AG04449 (cell line): ENCODE measurements around the gene ITPK1.

Source experiments
- CTCF ChIA-PET: fragments of 350-600 bp; formaldehyde crosslinking; extraction: SDS; loops from one replicate; lab custom pipeline; 2021; ENCODE audit warnings: antibody characterized with exemption; lab: Yijun Ruan, JAX
- POLR2A ChIA-PET: fragments of 400-600, 350-600 bp; formaldehyde crosslinking; extraction: SDS; loops from one replicate; lab custom pipeline; 2020; ENCODE audit warnings: antibody characterized with exemption, inconsistent platforms; lab: Yijun Ruan, JAX
- DNase-seq: peaks from one replicate; pipeline ENCODE4 v3.0.0-alpha.2; 2010; ENCODE audit warnings: low read depth, low spot score
- H3K4me3 ChIP-seq: 2 replicates; pipeline ENCODE4 v1.5.1; 2011; ENCODE audit warnings: low read depth, mild to moderate bottlenecking, control low read depth, low read length
- CTCF ChIP-seq: IDR thresholded peaks from one replicate; pipeline ENCODE4 v1.5.1; 2011; ENCODE audit warnings: mild to moderate bottlenecking, moderate library complexity, low read length, control low read depth, inconsistent platforms; ENCODE audit not compliant: insufficient read depth; ENCODE audit errors: missing control alignments

The ITPK1 gene

DNA sequence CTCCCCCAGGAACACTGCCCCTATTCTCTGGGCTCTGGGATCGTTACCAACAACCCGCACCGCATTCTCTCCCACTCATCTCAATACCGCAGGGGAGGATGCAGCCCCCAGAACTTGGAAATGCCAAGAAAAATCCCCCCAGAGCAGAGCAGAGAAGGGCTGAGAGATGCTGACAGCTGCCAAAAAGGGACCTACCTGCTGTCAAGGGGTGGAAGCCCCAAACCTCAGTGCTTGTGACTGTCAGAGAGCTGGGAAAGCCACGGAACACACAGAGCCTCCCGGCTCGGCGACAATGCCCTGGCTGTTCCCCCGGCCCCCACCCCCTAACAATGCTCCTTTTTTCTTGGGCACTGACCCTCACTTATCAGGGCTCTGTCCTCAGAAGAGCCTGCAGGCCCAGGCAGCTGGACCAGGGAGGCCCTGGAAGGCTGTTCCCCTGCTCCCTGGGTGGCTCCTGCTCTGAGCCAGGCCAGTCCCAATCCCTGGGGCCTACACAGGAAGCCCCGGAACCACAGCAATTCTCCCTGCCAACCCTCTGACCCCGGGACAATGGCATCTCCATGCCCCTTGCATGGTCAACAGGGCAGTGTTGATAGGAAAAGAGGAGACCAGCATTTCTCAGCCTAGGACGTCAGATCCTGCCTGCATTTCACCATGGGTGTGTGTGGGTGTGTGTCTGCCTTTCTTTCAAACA lies 78.9 kb downstream of the ITPK1 start:
- no peak for TF ChIP-seq CTCF
- H3K4me3 ChIP-seq = no peak overlapping the region
- DNase-seq = no peak
- ChIA-PET POLR2A (no interaction called here), CTCF (interaction anchor here (1.2 kb wide), 1 partner anchor 29 kb away, joined by 3 read pairs; no protein-coding TSS in a partner anchor)

GRCh38 chr14:93035917-93036651 lies 79.6 kb downstream of the ITPK1 start:
- POLR2A ChIA-PET = no interaction called here
- no peak for TF ChIP-seq CTCF
- DNase-seq = no peak
- no peak overlapping the region for H3K4me3 ChIP-seq
- CTCF ChIA-PET = interaction anchor here (1.2 to 1.3 kb wide), 2 partner anchors 28 to 29 kb away, joined by 3 read pairs; no protein-coding TSS in a partner anchor

DNA sequence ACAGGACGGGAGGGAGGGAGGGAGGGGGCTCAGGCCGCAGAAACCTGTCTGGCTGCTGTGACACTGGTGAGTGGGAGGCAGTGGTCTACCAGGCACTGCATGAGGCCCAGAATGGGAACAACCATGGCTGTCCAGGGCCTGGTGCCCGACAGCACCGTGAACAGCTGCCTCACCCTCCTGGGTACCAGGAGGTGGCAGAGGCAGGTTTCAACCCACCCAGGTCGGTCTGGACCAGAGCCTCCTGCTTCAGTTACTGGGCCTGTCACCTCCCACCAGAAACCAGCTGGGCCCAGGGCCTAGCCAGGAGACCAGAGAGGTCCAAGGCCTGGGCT lies 80.2 kb downstream of the ITPK1 start:
- TF ChIP-seq CTCF = no peak
- CTCF ChIA-PET = interaction anchor here (0.8 to 1.3 kb wide), 2 partner anchors 27 to 83 kb away, joined by 3 read pairs; no protein-coding TSS in a partner anchor
- DNase-seq = no peak
- no peak overlapping the region for H3K4me3 ChIP-seq
- POLR2A ChIA-PET = no interaction called here

- TF ChIP-seq CTCF = no peak
- no peak for DNase-seq
- POLR2A ChIA-PET = no interaction called here
- H3K4me3 ChIP-seq = no peak overlapping the region
- CTCF ChIA-PET = no interaction called here
Observed at GRCh38 chr14:93034671-93034994, 81.1 kb downstream of the ITPK1 start.

DNA sequence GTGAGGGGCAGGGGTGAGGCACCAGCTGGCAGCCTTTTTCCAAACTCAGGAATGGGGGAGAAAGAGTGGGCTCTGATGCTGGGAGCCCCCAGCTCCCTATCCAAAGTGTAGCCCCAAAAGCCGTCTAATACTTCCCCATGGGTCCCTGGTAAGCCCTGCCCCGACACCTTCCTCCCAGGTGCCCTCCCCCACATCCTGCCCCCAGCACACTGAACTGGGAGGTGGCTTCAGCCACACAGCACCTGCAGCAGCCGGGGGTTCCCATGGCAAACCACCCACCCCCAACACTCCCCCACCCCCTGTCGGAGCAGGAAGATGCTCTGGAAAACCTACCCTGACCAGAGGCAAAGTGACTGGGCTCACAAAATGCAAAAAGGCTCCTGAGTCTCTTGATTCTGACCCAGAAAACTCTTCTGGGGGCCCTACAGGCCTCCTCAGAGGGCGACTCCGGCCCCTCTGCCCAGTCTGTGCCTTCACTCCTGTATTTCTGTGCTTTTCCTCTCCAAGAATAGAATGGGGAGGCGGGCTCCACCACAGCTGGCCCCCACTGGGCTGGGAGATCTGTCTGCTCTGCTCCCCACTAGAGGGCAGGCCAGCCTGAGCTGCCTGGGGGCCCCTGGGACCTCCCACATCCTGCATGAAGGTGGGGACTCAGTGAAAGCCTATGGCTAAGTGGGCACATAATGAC lies 81.6 kb downstream of the ITPK1 start:
- POLR2A ChIA-PET = no interaction called here
- TF ChIP-seq CTCF = peak; percentile 52
- CTCF ChIA-PET = interaction anchor here (0.9 to 1.1 kb wide), 2 partner anchors 9 to 79 kb away, joined by 3 to 4 read pairs; no protein-coding TSS in a partner anchor
- no peak for DNase-seq
- no peak overlapping the region for H3K4me3 ChIP-seq
